Activated effector memory CD4-positive, alpha-beta T cell treated with Interleukin-2 at 50 U/mL for 16 hours (primary cell): ENCODE data around the gene HOXA4.

Experiments used
- DNase-seq: peaks from one replicate; pipeline ENCODE4 v3.0.0-alpha.2; 2020

Gene HOXA4

DNA sequence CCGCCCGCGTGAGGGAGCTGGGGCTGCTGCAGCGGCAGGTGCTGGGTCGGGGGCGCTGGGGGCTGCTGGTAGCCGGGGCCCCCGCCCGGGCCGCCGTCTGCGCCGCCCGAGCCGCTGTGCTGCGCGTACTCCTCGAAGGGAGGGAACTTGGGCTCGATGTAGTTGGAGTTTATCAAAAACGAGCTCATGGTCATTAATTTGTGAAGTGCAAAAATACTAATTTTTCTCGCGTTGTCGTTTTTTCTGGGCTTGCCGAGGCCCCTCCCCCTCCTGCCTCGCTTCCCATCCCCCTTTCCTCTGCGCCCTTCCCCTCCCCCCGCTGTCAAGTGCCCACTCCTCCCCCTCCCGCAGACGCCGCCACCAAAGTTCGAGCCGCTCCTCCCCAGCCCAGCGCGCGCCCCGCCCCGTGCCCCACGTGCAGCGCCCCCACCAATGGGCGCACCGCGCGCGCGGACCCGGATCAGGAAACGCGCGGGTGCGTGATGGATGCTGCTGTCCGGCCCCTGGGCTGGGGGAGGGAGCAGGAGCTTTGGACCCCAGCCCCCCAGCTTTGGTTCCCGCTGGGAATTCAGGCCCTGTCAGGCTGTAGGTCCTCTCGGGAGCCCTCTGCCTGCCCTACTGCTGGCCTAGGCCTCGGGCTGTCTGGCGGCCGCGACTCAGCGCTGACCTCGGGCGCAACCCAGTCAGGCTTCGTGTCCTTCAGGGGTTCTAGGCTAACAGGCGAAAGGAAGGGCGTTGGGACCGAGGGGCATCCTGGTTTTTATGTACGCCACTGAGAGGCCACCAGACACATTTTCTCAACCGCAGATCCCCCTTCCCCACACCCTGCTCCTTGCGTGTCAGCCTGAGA, at the start of gene HOXA4:
Gene HOXA4, minus strand, starts transcription at position 218 of the 850 bp plus-strand sequence. Its CDS starts 24 bp downstream, at position 194.
- DNase-seq = peak; percentile 66

GRCh38 chr7:27179503-27180430, 49.2 kb upstream of the HOXA4 start:
- DNase-seq = peak; percentile 37

GRCh38 chr7:27179030-27179429, 48.5 kb upstream of the HOXA4 start:
- no peak for DNase-seq

DNA sequence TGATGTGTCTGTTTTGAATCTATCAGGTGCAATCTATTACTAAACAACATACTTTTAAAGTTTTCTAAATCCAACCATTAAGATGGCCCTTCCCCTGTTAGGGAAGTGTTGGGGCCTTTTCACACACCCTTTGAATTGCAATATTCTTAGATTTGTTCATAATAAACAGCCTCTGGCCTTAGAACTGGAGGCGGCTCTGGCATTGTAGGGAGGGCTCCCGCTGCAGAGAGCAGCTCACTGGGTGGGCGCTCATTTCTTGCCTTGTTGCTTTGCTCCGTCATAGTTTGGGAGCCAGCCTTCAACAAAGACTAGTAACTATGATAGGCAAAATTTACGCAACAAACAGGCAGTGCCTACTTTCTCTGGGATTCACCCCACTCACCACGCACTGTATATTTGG, 47.8 kb upstream of the HOXA4 start:
- no peak for DNase-seq

DNA sequence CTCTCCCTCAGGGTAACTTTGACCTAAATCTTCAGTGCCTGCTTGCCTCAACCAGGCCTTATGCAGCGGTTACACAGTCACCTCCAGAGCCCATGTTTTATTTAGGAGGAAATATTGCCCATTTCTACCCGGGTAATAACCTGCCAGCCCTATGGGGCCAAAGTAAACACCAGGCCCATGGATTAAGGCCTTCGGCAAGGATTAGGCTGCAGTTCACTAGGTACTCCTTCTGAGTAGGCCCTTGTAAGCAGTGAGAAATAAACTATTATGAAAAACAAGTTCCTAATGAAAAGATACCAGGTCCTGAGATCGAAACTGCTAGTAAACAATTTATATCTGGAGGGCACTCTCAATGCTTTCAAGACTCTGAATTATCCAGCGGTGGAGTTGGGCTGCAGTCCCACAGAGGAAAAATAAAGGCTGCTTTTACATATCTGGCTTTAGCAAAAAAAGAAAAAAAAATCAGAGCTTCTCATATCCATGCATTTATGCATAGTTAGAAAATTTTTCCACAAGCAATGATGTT, 47.3 kb upstream of the HOXA4 start:
- DNase-seq = no peak

- DNase-seq = no peak
Observed at GRCh38 chr7:27176962-27177794, 46.6 kb upstream of the HOXA4 start.

GRCh38 chr7:27176524-27176845, 45.9 kb upstream of the HOXA4 start:
- no peak for DNase-seq

- no peak for DNase-seq
Observed at GRCh38 chr7:27175626-27176523, 45.3 kb upstream of the HOXA4 start.

- DNase-seq = no peak
Observed at GRCh38 chr7:27174874-27175625, 44.5 kb upstream of the HOXA4 start.

- DNase-seq = no peak
Observed at GRCh38 chr7:27173956-27174873, 43.7 kb upstream of the HOXA4 start, which contains the start of gene HOXA10. Gene HOXA10 (minus strand): TSS chr7:27174320. CDS start chr7:27174306, 14 bp downstream.

DNA sequence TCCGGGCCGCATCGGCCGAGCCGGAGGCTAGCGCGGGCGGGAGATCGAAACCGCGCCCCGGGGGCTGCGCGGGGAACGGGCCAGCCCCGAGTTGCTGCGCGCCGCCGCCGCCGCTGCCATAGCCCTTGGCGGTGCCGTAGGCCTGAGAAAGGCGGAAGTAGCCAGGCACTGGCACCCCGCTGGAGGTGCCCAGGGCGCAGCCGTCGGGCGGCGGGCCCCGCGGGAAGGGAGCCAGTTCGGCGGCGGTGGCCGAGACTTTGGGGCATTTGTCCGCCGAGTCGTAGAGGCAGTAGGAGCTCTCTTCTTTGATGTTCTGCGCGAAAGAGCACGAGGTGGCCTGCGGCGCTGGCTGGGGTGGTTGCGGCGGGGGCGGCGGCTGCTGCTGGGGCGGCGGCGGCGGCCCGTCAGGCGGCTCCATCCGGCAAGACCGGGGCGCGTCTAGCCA, 43.0 kb upstream of the HOXA4 start:
- no peak for DNase-seq

DNA sequence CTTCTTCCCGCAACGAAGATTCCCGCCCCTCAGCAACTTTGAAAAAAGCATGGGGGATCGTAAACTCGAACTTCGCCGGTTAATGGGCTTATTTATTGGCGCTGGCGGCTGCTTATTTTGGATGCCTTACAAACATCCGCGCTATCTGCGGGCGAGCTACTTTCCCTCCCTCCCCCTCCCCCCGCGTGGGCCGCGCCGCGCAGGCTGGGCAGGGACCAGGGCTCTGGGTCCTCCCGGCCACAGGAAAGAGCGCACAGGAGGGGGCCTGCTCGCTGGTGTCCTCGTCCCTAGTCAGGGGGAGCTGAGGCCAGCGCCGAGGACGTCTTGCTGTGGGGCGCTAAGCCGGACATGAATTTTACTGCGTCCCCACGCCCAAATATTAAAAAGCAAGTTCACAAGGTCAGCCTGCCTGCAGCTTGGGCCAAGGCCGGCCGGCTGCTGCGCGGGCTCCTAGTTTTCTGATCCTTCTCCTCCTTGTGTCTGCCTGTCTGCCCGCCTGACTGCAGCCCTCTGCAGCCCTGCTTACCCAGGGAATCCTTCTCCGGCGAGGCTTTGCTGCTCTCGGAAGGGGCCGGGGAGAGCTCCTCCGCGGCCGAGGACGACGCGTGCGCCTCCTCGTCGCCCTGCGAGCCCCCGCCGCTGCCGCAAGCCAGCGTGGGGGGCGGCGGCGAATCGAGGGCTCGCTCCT, 42.4 kb upstream of the HOXA4 start:
- DNase-seq = no peak

DNA sequence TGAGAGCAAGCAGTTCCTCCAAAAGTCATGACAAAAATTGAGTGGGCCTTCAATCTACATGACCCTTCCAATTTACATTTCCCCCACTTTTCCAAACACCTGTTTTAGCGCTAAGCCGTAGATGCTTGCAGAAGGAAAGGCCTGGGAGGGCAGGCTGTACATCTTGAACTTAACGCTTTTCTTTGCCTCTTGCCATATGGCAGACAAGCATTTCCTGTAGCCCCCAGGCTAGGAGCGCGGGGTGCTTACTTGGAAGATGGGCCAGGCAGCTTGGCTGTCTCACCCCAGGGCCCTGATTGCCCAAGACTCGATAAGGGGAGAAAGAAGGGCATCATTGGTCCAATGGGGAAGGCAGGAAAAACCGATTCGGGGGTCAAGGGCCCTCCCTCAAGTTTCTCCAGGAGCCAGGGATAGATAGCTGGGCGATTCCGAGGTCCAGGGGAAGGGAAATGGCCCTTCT, 41.8 kb upstream of the HOXA4 start:
- no peak for DNase-seq

DNA sequence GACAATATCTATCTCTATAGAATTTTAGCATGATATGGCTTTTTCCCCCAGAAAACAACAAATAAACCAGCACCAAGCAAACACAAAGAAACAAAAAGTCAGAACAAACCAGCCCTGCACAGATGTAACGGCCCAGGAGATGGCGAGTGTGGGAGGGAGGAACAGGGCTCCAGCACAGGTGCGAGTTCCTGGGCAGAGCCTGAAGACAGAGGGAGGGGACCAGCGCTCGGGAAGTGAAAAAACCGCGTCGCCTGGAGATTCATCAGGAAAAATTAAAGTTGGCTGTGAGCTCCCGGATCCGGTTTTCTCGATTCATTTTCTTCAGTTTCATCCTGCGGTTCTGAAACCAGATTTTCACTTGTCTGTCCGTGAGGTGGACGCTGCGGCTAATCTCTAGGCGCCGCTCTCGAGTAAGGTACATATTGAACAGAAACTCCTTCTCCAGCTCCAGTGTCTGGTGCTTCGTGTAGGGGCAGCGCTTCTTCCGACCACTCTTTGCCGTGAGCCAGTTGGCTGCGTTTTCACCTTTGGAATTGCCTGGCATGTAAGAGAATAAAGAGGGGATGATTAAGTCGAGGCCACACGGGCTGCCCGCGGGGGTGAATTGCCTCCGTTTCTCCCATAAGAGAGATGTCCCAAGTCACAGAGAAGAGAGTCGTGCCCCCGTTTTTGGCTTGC, 41.2 kb upstream of the HOXA4 start:
- no peak for DNase-seq

DNA sequence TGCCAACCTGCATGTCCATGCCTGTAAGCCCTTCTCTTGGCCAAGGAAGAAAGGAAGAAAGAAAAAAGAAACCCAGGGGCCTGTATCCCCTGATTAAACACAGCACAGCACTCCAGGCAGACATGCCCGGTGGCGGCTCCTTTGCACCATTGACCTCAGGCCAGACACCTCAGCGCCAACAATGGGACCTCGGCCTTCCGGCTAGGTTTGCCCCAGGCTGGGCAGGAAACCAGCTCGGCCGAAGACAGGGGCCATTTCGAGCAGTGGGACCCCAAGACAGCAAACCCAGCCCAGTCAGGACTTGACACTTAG, 40.7 kb upstream of the HOXA4 start:
- no peak for DNase-seq

DNA sequence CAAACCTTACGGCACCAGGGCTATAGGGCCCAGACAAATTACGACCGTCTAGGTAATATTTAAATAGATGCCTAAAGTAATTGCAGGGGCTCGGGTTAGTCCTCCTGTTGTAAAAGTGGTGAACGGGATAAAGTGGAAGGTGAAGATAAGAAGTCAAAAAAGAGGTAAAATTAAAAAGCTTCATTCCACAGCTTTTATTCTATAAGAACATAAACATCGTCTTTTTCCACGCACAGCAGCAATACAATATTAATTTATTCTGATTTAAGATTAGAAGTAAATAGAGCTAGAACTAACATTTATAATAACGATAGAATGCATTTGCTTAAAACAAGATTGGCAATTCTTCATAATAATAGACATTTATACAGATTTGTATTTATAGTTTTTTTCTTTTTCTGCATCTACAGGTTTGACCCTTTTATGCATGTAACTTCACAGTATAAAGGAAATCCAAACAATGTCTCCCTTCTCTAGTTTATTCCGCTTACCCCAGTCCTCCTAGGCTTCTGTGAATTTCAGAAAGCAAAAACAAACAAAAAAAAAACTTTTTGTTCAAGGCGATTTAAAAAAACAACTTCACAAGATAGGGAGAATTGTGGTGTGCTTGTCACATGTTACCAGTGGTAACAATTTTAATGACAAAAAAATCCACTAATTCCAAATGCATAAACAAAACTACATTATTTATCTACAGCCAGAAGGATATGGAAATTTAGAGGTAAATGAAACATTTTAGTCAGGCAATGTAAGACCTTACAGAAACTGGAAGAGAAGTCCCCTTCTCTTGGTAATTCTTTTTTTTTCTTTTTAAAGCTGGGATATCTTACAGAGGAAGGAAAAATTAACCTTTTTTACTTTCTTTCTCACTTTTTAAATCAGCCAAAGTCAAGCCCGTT, 40.1 kb upstream of the HOXA4 start:
- DNase-seq = no peak
